Measurements from ENCODE around the gene ANKRD36. TPM values are rescaled to one million over a fixed set of nuclear protein-coding genes. Genes with fewer than 3 reads are reported as not detected.
"Not testable (repeated sequence)": the region's sequence is repeated elsewhere in the genome, so short reads cannot be mapped to it uniquely, and the experiment has no call there.

The ANKRD36 gene
- total RNA-seq, 4 donors from 2014 or later = 18.1 to 53.3 (median 21.9) TPM

- no peak for ATAC-seq (ENCODE audit: low FRiP score)
- no peak for TF ChIP-seq CTCF (IDR thresholded peaks at IDR 0.05)
- DNase-seq (ENCODE audit: low spot score) = no peak
Measured at GRCh38 chr2:97095661-97096060, 17.3 kb upstream of the ANKRD36 start.

GRCh38 chr2:97098786-97099372, 14.1 kb upstream of the ANKRD36 start:
- not testable (repeated sequence) for DNase-seq (ENCODE audit: low spot score); ATAC-seq (ENCODE audit: low FRiP score)

GRCh38 chr2:97106878-97107277, 6.1 kb upstream of the ANKRD36 start:
- not testable (repeated sequence) for ATAC-seq (ENCODE audit: low FRiP score); DNase-seq (ENCODE audit: low spot score)

- not testable (repeated sequence) for DNase-seq (ENCODE audit: low spot score); ATAC-seq (ENCODE audit: low FRiP score)
Measured at GRCh38 chr2:97111246-97111645, 1.7 kb upstream of the ANKRD36 start.

GRCh38 chr2:97112320-97113049, 468 bp upstream of the ANKRD36 start:
- peak; percentile 38 for DNase-seq (ENCODE audit: low spot score)
- peak in 2 of 3 donors; percentile 92 to 95 for TF ChIP-seq CTCF (IDR thresholded peaks at IDR 0.05)
- ATAC-seq (ENCODE audit: low FRiP score) = peak; percentile 93

- not testable (repeated sequence) for DNase-seq (ENCODE audit: low spot score)
- ATAC-seq (ENCODE audit: low FRiP score) = peak; percentile 17
Measured at GRCh38 chr2:97113882-97114255, 916 bp downstream of the ANKRD36 start.

GRCh38 chr2:97129090-97129489, 16.1 kb downstream of the ANKRD36 start:
- not testable (repeated sequence) for ATAC-seq (ENCODE audit: low FRiP score); DNase-seq (ENCODE audit: low spot score)

GRCh38 chr2:97144016-97144415, 31.1 kb downstream of the ANKRD36 start:
- ATAC-seq (ENCODE audit: low FRiP score); DNase-seq (ENCODE audit: low spot score): not testable (repeated sequence)

GRCh38 chr2:97166548-97166947, 53.6 kb downstream of the ANKRD36 start:
- ATAC-seq (ENCODE audit: low FRiP score); DNase-seq (ENCODE audit: low spot score): not testable (repeated sequence)

- DNase-seq (ENCODE audit: low spot score); ATAC-seq (ENCODE audit: low FRiP score): not testable (repeated sequence)
Measured at GRCh38 chr2:97167938-97168337, 55.0 kb downstream of the ANKRD36 start.

GRCh38 chr2:97168583-97168982, 55.6 kb downstream of the ANKRD36 start:
- not testable (repeated sequence) for DNase-seq (ENCODE audit: low spot score); ATAC-seq (ENCODE audit: low FRiP score)

GRCh38 chr2:97180391-97180790, 67.4 kb downstream of the ANKRD36 start:
- not testable (repeated sequence) for DNase-seq (ENCODE audit: low spot score); ATAC-seq (ENCODE audit: low FRiP score)

GRCh38 chr2:97195349-97195748, 82.4 kb downstream of the ANKRD36 start:
- not testable (repeated sequence) for DNase-seq (ENCODE audit: low spot score)

GRCh38 chr2:97197251-97197650, 84.3 kb downstream of the ANKRD36 start:
- not testable (repeated sequence) for DNase-seq (ENCODE audit: low spot score); ATAC-seq (ENCODE audit: low FRiP score)

More at GRCh38 chr2:97195349-97195748, 82.4 kb downstream of the ANKRD36 start:
- not testable (repeated sequence) for ATAC-seq (ENCODE audit: low FRiP score)

GRCh38 chr2:97200887-97201286, 87.9 kb downstream of the ANKRD36 start:
- not testable (repeated sequence) for ATAC-seq (ENCODE audit: low FRiP score); DNase-seq (ENCODE audit: low spot score)

- DNase-seq (ENCODE audit: low spot score); ATAC-seq (ENCODE audit: low FRiP score): not testable (repeated sequence)
Measured at GRCh38 chr2:97202643-97203250, 89.8 kb downstream of the ANKRD36 start.

Data from omental fat pad (tissue), 4 donors.